Heart left ventricle (tissue), 16 donors: ENCODE data around the gene ZNF584. TPM values are rescaled to one million over a fixed set of nuclear protein-coding genes. Genes with fewer than 3 reads are reported as not detected.

Source experiments
- ATAC-seq, 4 donors: fragments of 200-7000 bp; cut with Tn5 transposase; one replicate each; pipeline ENCODE4 v1.9.1; 2020 to 2022; ENCODE audit warnings: moderate library complexity in 4 of 4, mild to moderate bottlenecking in 3 of 4, moderate number of reproducible peaks in 1 of 4
- DNase-seq, 5 donors: peaks; one replicate each; pipeline ENCODE4 v3.0.0-alpha.2; 2020
- H3K27ac ChIP-seq, 12 donors: fragments of 200-600 bp; sonication (generic) in 4 of 12; one replicate each; pipeline versions ENCODE4 v1.5.0 to v1.8.0; 2016 to 2022; ENCODE audit warnings: mild to moderate bottlenecking in 2 of 12
- H3K27me3 ChIP-seq, 9 donors: fragments of 200-600 bp; sonication (generic) in 2 of 9; one replicate each; pipeline versions ENCODE4 v1.5.1 to v1.8.0; 2016 to 2022; ENCODE audit warnings: mild to moderate bottlenecking in 3 of 9
- H3K36me3 ChIP-seq, 9 donors: fragments of 200-600 bp; sonication (generic) in 2 of 9; one replicate each; pipeline versions ENCODE4 v1.5.0 to v1.8.0; 2018 to 2022; ENCODE audit warnings: mild to moderate bottlenecking in 2 of 9
- H3K4me1 ChIP-seq, 12 donors: fragments of 200-600 bp; sonication (generic) in 4 of 12; one replicate each; pipeline versions ENCODE4 v1.5.0 to v1.8.0; 2016 to 2022; ENCODE audit warnings: mild to moderate bottlenecking in 3 of 12
- H3K4me3 ChIP-seq, 12 donors: fragments of 200-600 bp; sonication (generic) in 4 of 12; one replicate each; pipeline versions ENCODE4 v1.5.0 to v1.8.0; 2017 to 2022; ENCODE audit warnings: mild to moderate bottlenecking in 9 of 12, moderate library complexity in 4 of 12
- H3K9me3 ChIP-seq, 12 donors: fragments of 200-600 bp; sonication (generic) in 4 of 12; one replicate each; pipeline versions ENCODE4 v1.5.0 to v1.8.0; 2016 to 2022; ENCODE audit warnings: mild to moderate bottlenecking in 1 of 12
- POLR2A ChIP-seq, 2 donors: fragments of 450-650 bp; IDR thresholded peaks; one replicate each; pipeline ENCODE4 v1.6.1; 2017; ENCODE audit warnings: antibody characterized with exemption in 2 of 2, mild to moderate bottlenecking in 2 of 2, moderate library complexity in 2 of 2
- WGBS, 4 donors: extraction: QIAGEN DNeasy Blood & Tissue Kit in 2 of 4; methylation state at CpG; one replicate each; pipeline versions ENCODE4 v1.1.5 to v1.1.7; 2013 to 2018; 5-methylcytosine and 5-hydroxymethylcytosine counted together
- intact Hi-C, 10 donors: fragments of 100-400 bp; cut with DNase I; formaldehyde crosslinking; loops; one replicate each; pipeline versions ENCODE4 v1.11.1 to v1.14.2; 2022
- long read RNA-seq, 3 donors: library from polyadenylated mRNA; unstranded; transcript quantifications; one replicate each; pipeline ENCODE4 v2.0.0, GENCODE V29; 2020 to 2021
- polyA plus RNA-seq, 2 donors: library from polyadenylated mRNA; stranded (reverse); fragments of 200-250 nt; gene quantifications; one replicate each; pipeline ENCODE4 v1.2.3, GENCODE V29; 2013
- total RNA-seq, 9 donors: library from RNA; depleted of rRNA in 2 of 9; stranded (reverse); fragments of >200 nt in 2 of 9; fragmentation: NEBNext Ultra II Directional in 3 of 9; extraction: Animal tissue kit (Norgen Biotek cat#: 25700) in 3 of 9; gene quantifications; one replicate each; pipeline versions ENCODE4 v1.1.0 to v1.2.4, GENCODE V29; 2016 to 2023
- TF ChIP-seq, protein P1 (sequence below), 12 donors: fragments of 200-600 bp; sonication (generic) in 4 of 12; IDR thresholded peaks; one replicate each; pipeline versions ENCODE4 v1.5.0 to v1.8.0; 2018 to 2022; ENCODE audit warnings: antibody characterized with exemption in 12 of 12, mild to moderate bottlenecking in 5 of 12
- donor health status: ischemic (EF 13 %, LVEDD 7.1; RV severe dilation, severe dysfunction).
- donor health status: healthy with polysubstance abuse.
- donor health status: DM: no; HTN: yes; CAD: no.
- donor health status: DM: no; HTN: no; CAD: no.
- donor health status: ischemic (EF 25% LVEDD 6.9; RV normal size, moderate dysfunction).
- donor health status: ischemic (EF 25% LVEDD 5.7; RV mildly dilated, moderate dysfunction).
- donor health status: healthy.
- donor health status: DM: yes; HTN: yes; CAD: no.
- donor health status: ischemic (EF 35%, LVEDD 5.7; RV mildly dilated, moderate dysfunction).
- donor health status: nonischemic (EF 11% LVEDD 7.7; RV severe dilation, severe dysfunction).
- donor health status: DM: yes; HTN: yes; CAD: no.
- donor health status: PGD.
- donor health status: ischemic (EF 29% LVEDD 5.4; RV normal size, mild dysfunction).
- donor health status: nonischemic (EF 23%, LVEDD 6.1; RV moderate dilation, normal function).

The ZNF584 gene
- total RNA-seq (10 to 100 TPM; 12.7 to 21.6 (median 16.9) TPM), polyA plus RNA-seq (10 to 100 TPM in 1 of 2 donors, 1 to 10 TPM in 1; 6.1 to 31.4 TPM)
- long read RNA-seq, donor 1, partial matches to known transcripts = 0 of 15 reads
- long read RNA-seq, donor 1, other reads (novel, unspliced or antisense) = 13 of 15 reads
- long read RNA-seq, donor 2, transcript ZNF584-203 (4 exons, 2,187 nt) = major isoform, 5 of 70 reads
- long read RNA-seq, donor 2, partial matches to known transcripts = 2 of 70 reads
- long read RNA-seq, donor 2, other reads (novel, unspliced or antisense) = 56 of 70 reads
- long read RNA-seq, donor 3, partial matches to known transcripts = 0 of 13 reads
- long read RNA-seq, donor 3, other reads (novel, unspliced or antisense) = 9 of 13 reads

GRCh38 chr19:58408152-58409009 lies at the start of gene ZNF584:
ZNF584 (plus strand) TSS chr19:58408649; CDS start chr19:58409148, 499 bp downstream.
- Histone ChIP-seq H3K9me3 (no peaks in the 10 kb centered on the region), H3K4me1 (peaks cover 0 to 26% (median 22%) of the 10 kb centered on the region in 12 donors), H3K27me3 (no peaks in the 10 kb centered on the region), H3K36me3 (peaks cover 0 to 8% (median 0%) of the 10 kb centered on the region in 9 donors), H3K4me3 (peak within 1 kb of the TSS; percentile 61 to 99 (median 88)), H3K27ac (peak within 1 kb of the TSS; percentile 84 to 97 (median 92))
- peak; percentile 97 to 99 (median 98) for ATAC-seq
- intact Hi-C loops = loop anchor here in 1 of 10 donors (2.0 kb wide), 1 partner anchor 30 kb away; no protein-coding TSS in a partner anchor
- TF ChIP-seq, protein P1, sequence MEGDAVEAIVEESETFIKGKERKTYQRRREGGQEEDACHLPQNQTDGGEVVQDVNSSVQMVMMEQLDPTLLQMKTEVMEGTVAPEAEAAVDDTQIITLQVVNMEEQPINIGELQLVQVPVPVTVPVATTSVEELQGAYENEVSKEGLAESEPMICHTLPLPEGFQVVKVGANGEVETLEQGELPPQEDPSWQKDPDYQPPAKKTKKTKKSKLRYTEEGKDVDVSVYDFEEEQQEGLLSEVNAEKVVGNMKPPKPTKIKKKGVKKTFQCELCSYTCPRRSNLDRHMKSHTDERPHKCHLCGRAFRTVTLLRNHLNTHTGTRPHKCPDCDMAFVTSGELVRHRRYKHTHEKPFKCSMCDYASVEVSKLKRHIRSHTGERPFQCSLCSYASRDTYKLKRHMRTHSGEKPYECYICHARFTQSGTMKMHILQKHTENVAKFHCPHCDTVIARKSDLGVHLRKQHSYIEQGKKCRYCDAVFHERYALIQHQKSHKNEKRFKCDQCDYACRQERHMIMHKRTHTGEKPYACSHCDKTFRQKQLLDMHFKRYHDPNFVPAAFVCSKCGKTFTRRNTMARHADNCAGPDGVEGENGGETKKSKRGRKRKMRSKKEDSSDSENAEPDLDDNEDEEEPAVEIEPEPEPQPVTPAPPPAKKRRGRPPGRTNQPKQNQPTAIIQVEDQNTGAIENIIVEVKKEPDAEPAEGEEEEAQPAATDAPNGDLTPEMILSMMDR (IDR thresholded peaks at IDR 0.05) = peak in 5 of 12 donors; percentile 12 to 33 (median 24)
- TF ChIP-seq POLR2A (IDR thresholded peaks at IDR 0.05) = peak; percentile 61 to 95
- peak; percentile 96 to 98 (median 97) for DNase-seq
- WGBS, 4 donors = 0 to 1% (median 0%) methylated on average over 34 to 100 of the region's 100 CpGs

- ATAC-seq = peak; percentile 6 to 36 (median 24)
- 3 to 5% (median 3%) methylated on average over 28 of the region's 28 CpGs for WGBS, 4 donors
- Histone ChIP-seq H3K27ac (peak overlapping the region; percentile 86 to 98 (median 90)), H3K27me3 (peaks cover 0 to 16% (median 0%) of the 10 kb centered on the region in 9 donors), H3K9me3 (no peaks in the 10 kb centered on the region), H3K36me3 (no peaks in the 10 kb centered on the region), H3K4me1 (peaks cover 0 to 21% (median 8%) of the 10 kb centered on the region in 12 donors), H3K4me3 (peak overlapping the region; percentile 54 to 92 (median 73))
- DNase-seq = peak in 4 of 5 donors; percentile 48 to 75 (median 60)
- no peak for TF ChIP-seq POLR2A (IDR thresholded peaks at IDR 0.05)
- TF ChIP-seq, protein P1 (IDR thresholded peaks at IDR 0.05) = no peak
- intact Hi-C loops = loop anchor here in 4 of 10 donors (2.0 to 5.0 kb wide), 2 partner anchors 33 to 35 kb away; partner anchors contain the start of gene ZSCAN22 (in 3 of the 4)
These were observed 46.6 kb upstream of the ZNF584 start for GRCh38 chr19:58361900-58362271.

- no peak for TF ChIP-seq POLR2A (IDR thresholded peaks at IDR 0.05)
- TF ChIP-seq, protein P1 (IDR thresholded peaks at IDR 0.05) = peak in 2 of 12 donors; percentile 23 to 29
- WGBS, 4 donors = 0 to 1% (median 1%) methylated on average over 16 to 74 of the region's 74 CpGs
These were observed 46.0 kb upstream of the ZNF584 start, which contains the start of gene ZNF497 for GRCh38 chr19:58362272-58362994. ZNF497 (minus strand) TSS chr19:58362751; CDS start chr19:58357635, 5,116 bp downstream.

More at GRCh38 chr19:58362272-58362994, 46.0 kb upstream of the ZNF584 start, which contains the start of gene ZNF497:
- H3K4me1 ChIP-seq = peaks cover 0 to 16% (median 6%) of the 10 kb centered on the region in 12 donors
- peak within 1 kb of the TSS; percentile 54 to 92 (median 73) for H3K4me3 ChIP-seq
- intact Hi-C loops = loop anchor here in 4 of 10 donors (2.0 to 5.0 kb wide), 2 partner anchors 34 to 35 kb away; partner anchors contain the start of gene ZSCAN22 (in 3 of the 4)
- peak; percentile 94 to 97 (median 97) for ATAC-seq
- H3K27me3 ChIP-seq = peaks cover 0 to 22% (median 0%) of the 10 kb centered on the region in 9 donors
- H3K36me3 ChIP-seq = no peaks in the 10 kb centered on the region
- DNase-seq = peak; percentile 97 to 99 (median 98)
- H3K27ac ChIP-seq = peak within 1 kb of the TSS; percentile 86 to 98 (median 90)
- no peaks in the 10 kb centered on the region for H3K9me3 ChIP-seq
